Urinary bladder (tissue), 4 donors: ENCODE results near the gene FAM151A. TPM values are rescaled to one million over a fixed set of nuclear protein-coding genes. Genes with fewer than 3 reads are reported as not detected.

Source experiments
- DNase-seq: peaks from one replicate; pipeline ENCODE4 v3.0.0-alpha.2; 2015; ENCODE audit errors: extremely low spot score
- H3K27ac ChIP-seq: one replicate; pipeline ENCODE4 v1.5.1; 2013; ENCODE audit warnings: low read depth, mild to moderate bottlenecking, moderate library complexity
- H3K36me3 ChIP-seq: one replicate; pipeline ENCODE4 v1.6.1; 2013; ENCODE audit warnings: mild to moderate bottlenecking, moderate library complexity; ENCODE audit not compliant: insufficient read depth
- H3K4me1 ChIP-seq: one replicate; pipeline ENCODE4 v1.6.1; 2013; ENCODE audit warnings: mild to moderate bottlenecking, moderate library complexity; ENCODE audit not compliant: insufficient read depth
- H3K4me3 ChIP-seq: one replicate; pipeline ENCODE4 v1.5.1; 2013; ENCODE audit warnings: low read depth, low read length
- WGBS: extraction: QIAGEN DNeasy Blood & Tissue Kit; methylation state at CpG from one replicate; pipeline ENCODE4 v1.1.7; 2013; 5-methylcytosine and 5-hydroxymethylcytosine counted together
- polyA plus RNA-seq: library from polyadenylated mRNA; stranded (reverse); fragments of 200-250 nt; gene quantifications from one replicate; pipeline ENCODE4 v1.2.3, GENCODE V29; 2013
- total RNA-seq: library from RNA; depleted of rRNA; stranded (reverse); fragments of >200 nt; gene quantifications from one replicate; pipeline ENCODE4 v1.2.3, GENCODE V29; 2014
- donor health status: healthy with polysubstance abuse.
- donor health status: healthy.

FAM151A gene
- total and polyA plus RNA-seq, 2 donors: 0.10 TPM; not detected in 1

- 56% methylated on average over 8 of the region's 8 CpGs for WGBS
- Histone ChIP-seq H3K27ac (no peak overlapping the region), H3K36me3 (no peaks in the 10 kb centered on the region), H3K4me1 (no peaks in the 10 kb centered on the region), H3K4me3 (no peak overlapping the region)
- DNase-seq: no peak
These were observed 51.4 kb downstream of the FAM151A start for GRCh38 chr1:54571803-54572541.

DNA sequence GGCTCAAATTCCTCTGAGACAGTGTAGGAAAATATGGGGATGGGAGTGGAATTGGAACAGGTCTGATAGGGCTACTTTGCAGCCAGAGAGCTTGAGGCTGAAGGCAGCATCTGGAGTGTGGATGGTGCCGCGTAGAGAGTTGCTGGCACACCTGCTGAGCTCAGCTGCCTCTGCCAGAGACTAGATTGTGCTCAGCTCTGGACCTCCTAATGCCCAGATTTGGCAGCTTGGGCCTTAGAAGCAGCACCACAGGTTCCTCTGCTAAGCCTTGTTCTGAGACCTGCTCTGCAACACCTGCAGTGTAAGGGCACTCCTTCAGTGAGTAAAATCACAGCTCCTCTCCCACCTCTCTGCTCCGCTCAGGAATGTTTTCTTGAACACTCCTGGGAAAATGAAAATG is 52.0 kb downstream of the FAM151A start:
- no peaks in the 10 kb centered on the region for H3K36me3 ChIP-seq
- H3K27ac ChIP-seq: no peak overlapping the region
- no peak overlapping the region for H3K4me3 ChIP-seq
- no peaks in the 10 kb centered on the region for H3K4me1 ChIP-seq
- DNase-seq: no peak
- 90% methylated on average over 3 of the region's 3 CpGs for WGBS

DNA sequence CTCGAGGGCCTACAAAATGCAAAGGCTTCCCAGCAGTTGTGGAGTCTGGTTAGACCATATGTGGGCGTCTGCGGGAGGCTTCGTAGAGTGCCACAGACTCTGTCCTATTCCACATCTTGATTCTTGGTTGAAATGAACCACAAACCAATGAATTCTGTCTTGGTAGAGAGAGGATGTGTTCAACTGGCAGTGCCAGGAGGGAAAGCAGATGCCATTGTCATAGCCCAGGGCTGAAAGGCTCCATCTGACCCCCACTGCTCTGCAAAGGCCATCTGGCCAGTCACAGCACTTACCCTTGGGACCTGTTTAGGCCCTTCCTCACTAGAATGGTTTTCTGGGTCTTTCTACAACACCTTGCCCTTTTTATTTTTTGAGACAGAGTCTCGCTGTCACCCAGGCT is 53.2 kb downstream of the FAM151A start:
- H3K4me1 ChIP-seq: no peaks in the 10 kb centered on the region
- H3K27ac ChIP-seq: no peak overlapping the region
- no peak for DNase-seq
- 97% methylated on average over 5 of the region's 5 CpGs for WGBS
- no peaks in the 10 kb centered on the region for H3K36me3 ChIP-seq
- no peak overlapping the region for H3K4me3 ChIP-seq

DNA sequence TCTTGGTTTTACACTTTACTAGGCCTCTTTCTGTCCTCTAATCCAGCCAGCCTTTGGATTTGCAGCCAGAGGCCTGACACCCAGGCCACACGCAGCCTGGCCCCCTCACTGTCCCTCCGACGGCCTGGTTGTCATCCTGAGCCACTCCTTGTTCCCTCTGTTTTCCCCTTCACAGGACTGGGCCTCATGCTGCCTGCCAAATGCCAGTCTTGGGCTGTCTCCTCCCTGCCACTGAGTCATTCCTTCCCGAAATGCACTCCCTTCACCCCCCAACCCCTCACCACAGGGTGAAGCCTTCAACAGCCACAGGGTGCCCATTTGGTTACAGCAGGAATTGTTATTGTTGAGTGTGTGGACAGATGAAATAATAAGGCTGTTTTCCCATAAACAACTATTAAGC is 54.0 kb downstream of the FAM151A start:
- WGBS: 68% methylated on average over 4 of the region's 4 CpGs
- no peak overlapping the region for H3K27ac ChIP-seq
- no peak for DNase-seq

GRCh38 chr1:54567961-54568360 is 55.4 kb downstream of the FAM151A start:
- DNase-seq: no peak
- H3K4me1 ChIP-seq: no peaks in the 10 kb centered on the region
- no peak overlapping the region for H3K27ac ChIP-seq
- 56% methylated on average over 5 of the region's 5 CpGs for WGBS
- no peaks in the 10 kb centered on the region for H3K36me3 ChIP-seq
- H3K4me3 ChIP-seq: no peak overlapping the region

More for the DNA sequence above, 54.0 kb downstream of the FAM151A start:
- Histone ChIP-seq H3K4me1 (no peaks in the 10 kb centered on the region), H3K36me3 (no peaks in the 10 kb centered on the region), H3K4me3 (no peak overlapping the region)

DNA sequence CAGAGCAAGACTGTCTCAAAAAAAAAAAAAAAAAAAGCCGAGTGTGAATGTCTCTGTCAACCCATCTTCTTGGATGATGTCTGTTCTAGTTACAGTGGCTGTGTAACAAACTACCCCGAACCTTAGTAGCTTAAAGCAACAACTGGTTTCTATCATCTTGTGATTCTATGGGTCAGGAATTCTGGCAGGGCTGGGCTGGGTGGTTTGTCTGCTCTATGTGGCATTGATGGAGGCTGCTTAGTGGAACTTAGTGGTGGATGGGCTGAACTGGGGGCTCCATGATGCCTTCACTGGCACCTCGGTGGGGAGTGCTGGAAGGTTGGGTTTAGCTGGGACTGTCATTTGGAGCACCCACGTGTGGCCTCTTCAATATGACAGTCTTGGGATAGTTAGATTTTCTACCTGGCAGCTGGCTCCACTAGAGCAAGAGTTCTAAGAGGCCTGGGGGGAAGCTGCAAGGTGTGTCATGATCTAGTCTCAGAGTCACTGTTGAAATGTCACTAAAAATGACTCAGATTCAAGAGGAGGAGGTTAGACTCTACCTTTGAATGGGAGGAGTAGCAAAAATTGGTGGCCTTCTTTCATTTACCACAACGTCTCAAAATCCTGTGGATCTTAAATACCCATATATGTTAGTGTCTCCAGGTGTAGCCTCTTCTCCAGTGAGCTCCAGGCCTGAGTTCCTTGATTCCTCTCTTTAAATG is 56.7 kb downstream of the FAM151A start:
- DNase-seq: no peak
- Histone ChIP-seq H3K4me3 (no peak overlapping the region), H3K4me1 (no peaks in the 10 kb centered on the region), H3K36me3 (no peaks in the 10 kb centered on the region), H3K27ac (no peak overlapping the region)
- 87% methylated on average over 5 of the region's 5 CpGs for WGBS

GRCh38 chr1:54565113-54565501 is 58.2 kb downstream of the FAM151A start:
- no peak overlapping the region for H3K4me3 ChIP-seq
- no peaks in the 10 kb centered on the region for H3K36me3 ChIP-seq
- DNase-seq: no peak
- H3K4me1 ChIP-seq: no peaks in the 10 kb centered on the region
- peak overlapping the region; percentile 7 for H3K27ac ChIP-seq
- 86% methylated on average over 4 of the region's 4 CpGs for WGBS

- H3K4me1 ChIP-seq: no peaks in the 10 kb centered on the region
- 74% methylated on average over 17 of the region's 17 CpGs for WGBS
- DNase-seq: peak; percentile 58
These were observed 58.8 kb downstream of the FAM151A start for GRCh38 chr1:54564312-54565112.

DNA sequence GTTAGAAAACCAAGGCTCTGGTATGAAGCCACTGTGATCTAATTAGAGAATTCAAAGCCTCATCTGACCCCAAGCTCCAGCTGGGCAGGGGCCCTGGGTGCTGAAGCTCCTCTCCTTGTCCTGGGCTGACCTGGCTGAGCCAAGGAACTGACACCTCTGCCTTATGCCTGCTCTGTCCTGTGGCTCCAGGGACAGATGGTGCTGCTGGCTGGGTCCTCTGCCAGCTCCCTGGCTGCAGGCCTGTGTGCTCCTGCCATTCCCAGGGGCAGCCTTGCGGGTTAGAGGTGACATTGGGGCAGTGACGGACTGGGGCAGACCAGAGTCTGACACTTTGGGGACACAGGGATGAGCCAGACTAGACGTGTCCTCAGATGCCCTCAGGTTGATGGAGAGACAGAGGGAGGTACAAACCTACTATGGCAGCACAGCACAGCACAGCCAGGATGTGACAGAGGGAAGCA is 63.5 kb downstream of the FAM151A start:
- Histone ChIP-seq H3K27ac (no peak overlapping the region), H3K36me3 (no peaks in the 10 kb centered on the region), H3K4me1 (no peaks in the 10 kb centered on the region), H3K4me3 (no peak overlapping the region)
- 76% methylated on average over 3 of the region's 3 CpGs for WGBS
- no peak for DNase-seq

More at GRCh38 chr1:54564312-54565112, 58.8 kb downstream of the FAM151A start:
- Histone ChIP-seq H3K27ac (peak overlapping the region; percentile 7), H3K36me3 (no peaks in the 10 kb centered on the region), H3K4me3 (no peak overlapping the region)

Other genes starting within 250 kb of the FAM151A start
- gene SSBP3, start 217.1 kb downstream of the FAM151A start, total RNA-seq: 21.7 TPM
- 59.1 TPM for gene SSBP3, start 217.1 kb downstream of the FAM151A start, polyA plus RNA-seq
- 18.8 TPM for gene ACOT11, start 75.3 kb downstream of the FAM151A start, total RNA-seq
- 5.9 TPM for gene ACOT11, start 75.3 kb downstream of the FAM151A start, polyA plus RNA-seq
- gene MROH7, start 18.3 kb upstream of the FAM151A start, total RNA-seq: 7.5 TPM
- gene MROH7, start 18.3 kb upstream of the FAM151A start, polyA plus RNA-seq: 3.0 TPM
- gene TTC4, start 92.3 kb upstream of the FAM151A start, total RNA-seq: 16.6 TPM
- gene TTC4, start 92.3 kb upstream of the FAM151A start, polyA plus RNA-seq: 14.2 TPM
- 3.3 TPM for gene PARS2, start 141.0 kb upstream of the FAM151A start, total RNA-seq
- gene PARS2, start 141.0 kb upstream of the FAM151A start, polyA plus RNA-seq: 4.0 TPM
- gene TTC22, start 177.8 kb upstream of the FAM151A start, total RNA-seq: 2.1 TPM
- gene TTC22, start 177.8 kb upstream of the FAM151A start, polyA plus RNA-seq: 1.0 TPM